Measurements from ENCODE around the gene GTF2H1.

The GTF2H1 gene

DNA sequence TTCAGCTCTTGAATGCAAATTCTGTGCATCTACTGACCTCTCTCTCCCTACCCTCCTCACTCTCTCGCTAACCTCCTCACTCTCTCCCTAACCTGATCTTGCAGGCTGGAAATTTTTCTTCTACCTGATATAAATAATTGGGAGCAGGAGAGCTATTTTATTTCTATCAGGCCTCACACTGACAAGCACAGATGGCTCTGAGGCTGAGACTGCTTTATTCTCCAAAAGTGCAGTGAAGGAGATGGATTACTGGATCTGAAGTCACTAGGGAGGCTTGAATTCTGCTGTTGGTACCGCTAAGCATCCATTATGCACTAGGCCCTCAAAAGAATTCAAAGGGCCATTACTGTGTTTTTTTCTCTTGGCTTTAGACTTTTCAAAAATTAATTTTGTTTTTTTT lies 52.6 kb downstream of the GTF2H1 start:
- no peak for ATAC-seq (ENCODE audit: low read depth)
- no peaks in the 10 kb centered on the region for H3K4me1 ChIP-seq (ENCODE audit: insufficient read depth, poor library complexity, severe bottlenecking)
- no peaks in the 10 kb centered on the region for H3K27me3 ChIP-seq (ENCODE audit: insufficient read depth, poor library complexity, severe bottlenecking)
- TF ChIP-seq, protein P1, sequence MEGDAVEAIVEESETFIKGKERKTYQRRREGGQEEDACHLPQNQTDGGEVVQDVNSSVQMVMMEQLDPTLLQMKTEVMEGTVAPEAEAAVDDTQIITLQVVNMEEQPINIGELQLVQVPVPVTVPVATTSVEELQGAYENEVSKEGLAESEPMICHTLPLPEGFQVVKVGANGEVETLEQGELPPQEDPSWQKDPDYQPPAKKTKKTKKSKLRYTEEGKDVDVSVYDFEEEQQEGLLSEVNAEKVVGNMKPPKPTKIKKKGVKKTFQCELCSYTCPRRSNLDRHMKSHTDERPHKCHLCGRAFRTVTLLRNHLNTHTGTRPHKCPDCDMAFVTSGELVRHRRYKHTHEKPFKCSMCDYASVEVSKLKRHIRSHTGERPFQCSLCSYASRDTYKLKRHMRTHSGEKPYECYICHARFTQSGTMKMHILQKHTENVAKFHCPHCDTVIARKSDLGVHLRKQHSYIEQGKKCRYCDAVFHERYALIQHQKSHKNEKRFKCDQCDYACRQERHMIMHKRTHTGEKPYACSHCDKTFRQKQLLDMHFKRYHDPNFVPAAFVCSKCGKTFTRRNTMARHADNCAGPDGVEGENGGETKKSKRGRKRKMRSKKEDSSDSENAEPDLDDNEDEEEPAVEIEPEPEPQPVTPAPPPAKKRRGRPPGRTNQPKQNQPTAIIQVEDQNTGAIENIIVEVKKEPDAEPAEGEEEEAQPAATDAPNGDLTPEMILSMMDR (IDR thresholded peaks at IDR 0.05; ENCODE audit: poor library complexity, severe bottlenecking) = no peak
- no peak overlapping the region for H3K27ac ChIP-seq (ENCODE audit: poor library complexity, severe bottlenecking)
- H3K9me3 ChIP-seq (ENCODE audit: severe bottlenecking) = no peaks in the 10 kb centered on the region
- no peak overlapping the region for H3K4me3 ChIP-seq (ENCODE audit: severe bottlenecking)
- no peak for DNase-seq (ENCODE audit: low spot score)
- no peaks in the 10 kb centered on the region for H3K36me3 ChIP-seq (ENCODE audit: low read depth)

DNA sequence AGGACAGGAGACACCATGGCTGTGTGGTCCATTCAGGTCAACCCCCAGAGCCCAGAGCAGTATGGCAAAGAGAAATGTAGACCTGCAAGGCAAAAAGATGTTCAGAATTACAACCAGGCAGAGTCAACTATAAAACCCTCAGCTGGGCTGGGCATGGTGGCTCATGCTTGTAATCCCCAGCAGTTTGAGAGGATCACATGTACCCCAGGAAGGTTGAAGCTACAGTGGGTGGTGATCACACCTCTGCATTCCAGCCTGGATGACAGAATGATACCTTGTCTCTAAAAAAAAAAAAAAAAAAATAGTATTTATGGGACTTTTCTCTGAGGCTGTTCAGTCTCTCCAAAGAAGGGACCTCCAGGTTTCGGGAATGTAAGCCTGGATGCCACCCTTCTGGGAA lies 53.6 kb downstream of the GTF2H1 start:
- DNase-seq (ENCODE audit: low spot score) = no peak
- Histone ChIP-seq H3K36me3 (ENCODE audit: low read depth) (no peaks in the 10 kb centered on the region), H3K27me3 (ENCODE audit: insufficient read depth, poor library complexity, severe bottlenecking) (no peaks in the 10 kb centered on the region), H3K27ac (ENCODE audit: poor library complexity, severe bottlenecking) (no peak overlapping the region), H3K9me3 (ENCODE audit: severe bottlenecking) (no peaks in the 10 kb centered on the region), H3K4me1 (ENCODE audit: insufficient read depth, poor library complexity, severe bottlenecking) (no peaks in the 10 kb centered on the region), H3K4me3 (ENCODE audit: severe bottlenecking) (no peak overlapping the region)
- no peak for ATAC-seq (ENCODE audit: low read depth)
- TF ChIP-seq, protein P1 (IDR thresholded peaks at IDR 0.05; ENCODE audit: poor library complexity, severe bottlenecking) = no peak

DNA sequence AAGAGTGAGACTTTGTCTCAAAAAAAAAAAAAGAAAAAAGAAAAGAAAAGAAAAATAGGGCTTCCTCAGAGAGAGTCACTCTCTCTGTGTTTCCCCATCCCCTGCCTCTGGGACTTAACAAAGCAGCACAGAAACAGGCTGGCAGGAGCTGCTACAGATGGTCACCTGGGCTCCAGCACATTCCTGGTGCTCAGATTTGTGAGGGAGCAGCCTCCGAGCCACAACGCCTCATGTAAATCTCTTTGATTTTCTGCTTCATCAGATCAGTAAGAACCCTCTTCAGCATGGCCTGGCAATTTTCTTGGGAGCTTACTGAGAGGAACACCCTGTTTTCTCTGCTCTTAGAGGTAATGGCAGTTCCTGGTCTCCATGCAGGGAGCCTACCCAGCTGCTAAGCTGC lies 56.8 kb downstream of the GTF2H1 start:
- no peak overlapping the region for H3K27ac ChIP-seq (ENCODE audit: poor library complexity, severe bottlenecking)
- no peaks in the 10 kb centered on the region for H3K27me3 ChIP-seq (ENCODE audit: insufficient read depth, poor library complexity, severe bottlenecking)
- ATAC-seq (ENCODE audit: low read depth) = no peak
- H3K9me3 ChIP-seq (ENCODE audit: severe bottlenecking) = no peaks in the 10 kb centered on the region
- TF ChIP-seq, protein P1 (IDR thresholded peaks at IDR 0.05; ENCODE audit: poor library complexity, severe bottlenecking) = no peak
- peaks cover 13% of the 10 kb centered on the region for H3K4me1 ChIP-seq (ENCODE audit: insufficient read depth, poor library complexity, severe bottlenecking)
- no peaks in the 10 kb centered on the region for H3K36me3 ChIP-seq (ENCODE audit: low read depth)
- no peak overlapping the region for H3K4me3 ChIP-seq (ENCODE audit: severe bottlenecking)
- DNase-seq (ENCODE audit: low spot score) = no peak

DNA sequence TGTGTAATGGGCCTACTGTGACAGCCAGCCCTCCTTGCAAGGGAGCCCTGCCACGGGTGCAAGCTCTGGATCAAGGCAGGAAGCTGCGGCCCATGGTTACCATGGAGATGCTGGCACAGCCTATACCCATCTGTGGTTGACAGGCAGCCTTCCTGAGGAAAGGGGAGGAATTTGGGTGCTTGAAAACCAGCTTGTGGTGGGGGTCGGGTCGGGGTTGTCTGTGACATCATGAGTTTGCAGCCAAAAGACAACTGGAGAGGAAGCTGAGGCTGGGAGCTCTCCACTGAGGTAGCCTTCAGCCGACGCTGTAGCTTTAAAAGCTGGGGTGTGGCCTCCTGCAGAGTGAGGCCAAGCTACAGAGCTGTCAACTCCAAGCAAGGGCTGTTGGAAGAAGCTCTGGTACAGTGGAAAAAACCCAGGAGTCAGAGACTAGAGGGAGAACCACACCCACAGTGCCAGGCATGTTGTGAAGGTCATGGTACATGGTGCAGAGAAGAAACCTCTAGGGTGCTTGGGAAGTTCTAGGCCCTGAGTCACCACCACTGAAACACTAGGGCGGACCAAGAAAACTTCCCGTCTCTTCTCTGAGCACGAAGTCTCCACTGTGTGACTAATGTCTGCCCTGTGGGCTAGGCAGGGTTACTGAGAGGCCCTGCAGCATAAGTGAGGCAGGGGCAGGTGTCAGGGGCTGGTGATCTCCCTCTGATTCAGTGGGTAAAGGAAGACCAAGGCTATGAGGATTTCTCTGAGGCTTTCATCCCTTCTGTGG lies 61.2 kb downstream of the GTF2H1 start:
- H3K27ac ChIP-seq (ENCODE audit: poor library complexity, severe bottlenecking) = peak overlapping the region; percentile 98
- H3K4me3 ChIP-seq (ENCODE audit: severe bottlenecking) = no peak overlapping the region
- peaks cover 19% of the 10 kb centered on the region for H3K4me1 ChIP-seq (ENCODE audit: insufficient read depth, poor library complexity, severe bottlenecking)
- peak; percentile 93 for DNase-seq (ENCODE audit: low spot score)
- TF ChIP-seq, protein P1 (IDR thresholded peaks at IDR 0.05; ENCODE audit: poor library complexity, severe bottlenecking) = no peak
- no peaks in the 10 kb centered on the region for H3K36me3 ChIP-seq (ENCODE audit: low read depth)
- peak; percentile 92 for ATAC-seq (ENCODE audit: low read depth)
- H3K27me3 ChIP-seq (ENCODE audit: insufficient read depth, poor library complexity, severe bottlenecking) = no peaks in the 10 kb centered on the region
- no peaks in the 10 kb centered on the region for H3K9me3 ChIP-seq (ENCODE audit: severe bottlenecking)

DNA sequence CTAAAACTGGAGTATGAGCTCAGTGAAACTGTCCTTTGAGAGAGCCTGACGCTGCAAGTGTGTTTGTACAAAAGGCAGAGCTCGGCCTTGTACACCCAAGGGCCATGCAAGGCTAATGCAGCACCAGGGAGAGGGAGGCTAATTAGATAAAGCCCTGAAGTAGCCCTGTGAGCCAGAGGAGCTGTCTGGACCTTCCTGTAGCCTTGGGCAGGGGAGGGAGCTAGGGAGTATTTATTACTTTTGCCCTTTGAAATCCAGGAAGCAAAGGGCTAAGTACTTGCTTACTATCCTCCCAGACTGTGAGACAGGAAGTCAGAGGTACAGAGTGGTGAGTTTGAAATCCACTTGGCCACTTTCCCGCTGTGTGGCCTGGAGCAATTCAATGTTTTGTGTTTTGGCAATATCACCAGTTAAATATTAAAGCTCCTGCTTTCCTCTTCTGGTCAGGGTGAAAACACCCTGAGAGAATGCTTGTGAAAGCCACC lies 61.8 kb downstream of the GTF2H1 start:
- Histone ChIP-seq H3K9me3 (ENCODE audit: severe bottlenecking) (no peaks in the 10 kb centered on the region), H3K4me3 (ENCODE audit: severe bottlenecking) (no peak overlapping the region), H3K27me3 (ENCODE audit: insufficient read depth, poor library complexity, severe bottlenecking) (no peaks in the 10 kb centered on the region), H3K36me3 (ENCODE audit: low read depth) (no peaks in the 10 kb centered on the region), H3K4me1 (ENCODE audit: insufficient read depth, poor library complexity, severe bottlenecking) (peaks cover 19% of the 10 kb centered on the region), H3K27ac (ENCODE audit: poor library complexity, severe bottlenecking) (peak overlapping the region; percentile 98)
- TF ChIP-seq, protein P1 (IDR thresholded peaks at IDR 0.05; ENCODE audit: poor library complexity, severe bottlenecking) = peak; percentile 6
- ATAC-seq (ENCODE audit: low read depth) (peak; percentile 63), DNase-seq (ENCODE audit: low spot score) (no peak)

Data from RWPE2 (cell line).